ENCODE data around the gene FHL1. TPM values are rescaled to one million over a fixed set of nuclear protein-coding genes. Genes with fewer than 3 reads are reported as not detected.
"Not testable (repeated sequence)": the region's sequence is repeated elsewhere in the genome, so short reads cannot be mapped to it uniquely, and the experiment has no call there.

FHL1 gene
- total RNA-seq: 4.5 and 8.1 TPM in 2 replicates

GRCh38 chrX:136147315-136147901, at the start of gene FHL1:
Gene FHL1 (plus strand): TSS chrX:136147533.
- no peaks in the 10 kb centered on the region for H3K36me3 Mint-ChIP-seq (ENCODE audit: low read depth)
- peak within 1 kb of the TSS; percentile 38 for H3K27ac Mint-ChIP-seq
- intact Hi-C loops (cut with micrococcal nuclease): loop anchor here (1.0 kb wide), 1 partner anchor 16 kb away; no protein-coding TSS in a partner anchor
- H3K27me3 Mint-ChIP-seq (ENCODE audit: low read depth): peaks cover 15% of the 10 kb centered on the region
- no peaks in the 10 kb centered on the region for H3K9me3 Mint-ChIP-seq
- peaks cover 18% of the 10 kb centered on the region for H3K4me1 Mint-ChIP-seq (ENCODE audit: low read depth)
- H3K4me3 Mint-ChIP-seq (ENCODE audit: low read depth): peak within 1 kb of the TSS; percentile 81
- DNase-seq (ENCODE audit: low spot score): peak; percentile 18

- no peak overlapping the region for H3K4me3 Mint-ChIP-seq (ENCODE audit: low read depth)
- no peaks in the 10 kb centered on the region for H3K9me3 Mint-ChIP-seq
- H3K27ac Mint-ChIP-seq: no peak overlapping the region
- intact Hi-C loops (cut with micrococcal nuclease): no loop called here
- no peaks in the 10 kb centered on the region for H3K4me1 Mint-ChIP-seq (ENCODE audit: low read depth)
- no peaks in the 10 kb centered on the region for H3K27me3 Mint-ChIP-seq (ENCODE audit: low read depth)
- H3K36me3 Mint-ChIP-seq (ENCODE audit: low read depth): no peaks in the 10 kb centered on the region
- no peak for DNase-seq (ENCODE audit: low spot score)
Measured at GRCh38 chrX:136097871-136098805, 49.2 kb upstream of the FHL1 start.

GRCh38 chrX:136104936-136105335, 42.4 kb upstream of the FHL1 start:
- H3K27ac Mint-ChIP-seq: no peak overlapping the region
- no peaks in the 10 kb centered on the region for H3K36me3 Mint-ChIP-seq (ENCODE audit: low read depth)
- intact Hi-C loops (cut with micrococcal nuclease): no loop called here
- no peaks in the 10 kb centered on the region for H3K4me1 Mint-ChIP-seq (ENCODE audit: low read depth)
- H3K4me3 Mint-ChIP-seq (ENCODE audit: low read depth): no peak overlapping the region
- no peak for DNase-seq (ENCODE audit: low spot score)
- no peaks in the 10 kb centered on the region for H3K27me3 Mint-ChIP-seq (ENCODE audit: low read depth)
- no peaks in the 10 kb centered on the region for H3K9me3 Mint-ChIP-seq

GRCh38 chrX:136106920-136107528, 40.3 kb upstream of the FHL1 start:
- Mint-ChIP-seq H3K36me3 (ENCODE audit: low read depth) (no peaks in the 10 kb centered on the region), H3K9me3 (no peaks in the 10 kb centered on the region), H3K27ac (no peak overlapping the region), H3K4me1 (ENCODE audit: low read depth) (no peaks in the 10 kb centered on the region), H3K27me3 (ENCODE audit: low read depth) (no peaks in the 10 kb centered on the region), H3K4me3 (ENCODE audit: low read depth) (no peak overlapping the region)
- intact Hi-C loops (cut with micrococcal nuclease): no loop called here
- DNase-seq (ENCODE audit: low spot score): no peak

GRCh38 chrX:136108905-136109304, 38.4 kb upstream of the FHL1 start:
- H3K27ac Mint-ChIP-seq; intact Hi-C loops (cut with micrococcal nuclease): not testable (repeated sequence)

GRCh38 chrX:136112286-136112685, 35.0 kb upstream of the FHL1 start:
- no peak for DNase-seq (ENCODE audit: low spot score)
- no peaks in the 10 kb centered on the region for H3K36me3 Mint-ChIP-seq (ENCODE audit: low read depth)
- no peaks in the 10 kb centered on the region for H3K4me1 Mint-ChIP-seq (ENCODE audit: low read depth)
- no peak overlapping the region for H3K4me3 Mint-ChIP-seq (ENCODE audit: low read depth)
- intact Hi-C loops (cut with micrococcal nuclease): no loop called here
- H3K27me3 Mint-ChIP-seq (ENCODE audit: low read depth): no peaks in the 10 kb centered on the region
- no peaks in the 10 kb centered on the region for H3K9me3 Mint-ChIP-seq
- H3K27ac Mint-ChIP-seq: no peak overlapping the region

More at GRCh38 chrX:136108905-136109304, 38.4 kb upstream of the FHL1 start:
- H3K9me3 Mint-ChIP-seq; H3K36me3 Mint-ChIP-seq (ENCODE audit: low read depth); H3K4me3 Mint-ChIP-seq (ENCODE audit: low read depth); DNase-seq (ENCODE audit: low spot score); H3K4me1 Mint-ChIP-seq (ENCODE audit: low read depth); H3K27me3 Mint-ChIP-seq (ENCODE audit: low read depth): not testable (repeated sequence)

GRCh38 chrX:136112778-136113177, 34.6 kb upstream of the FHL1 start:
- H3K9me3 Mint-ChIP-seq: no peaks in the 10 kb centered on the region
- H3K27me3 Mint-ChIP-seq (ENCODE audit: low read depth): no peaks in the 10 kb centered on the region
- no peak overlapping the region for H3K4me3 Mint-ChIP-seq (ENCODE audit: low read depth)
- no peaks in the 10 kb centered on the region for H3K36me3 Mint-ChIP-seq (ENCODE audit: low read depth)
- H3K4me1 Mint-ChIP-seq (ENCODE audit: low read depth): no peaks in the 10 kb centered on the region
- H3K27ac Mint-ChIP-seq: no peak overlapping the region
- no peak for DNase-seq (ENCODE audit: low spot score)
- intact Hi-C loops (cut with micrococcal nuclease): no loop called here

- Mint-ChIP-seq H3K27me3 (ENCODE audit: low read depth) (no peaks in the 10 kb centered on the region), H3K4me3 (ENCODE audit: low read depth) (no peak overlapping the region), H3K27ac (no peak overlapping the region), H3K4me1 (ENCODE audit: low read depth) (no peaks in the 10 kb centered on the region), H3K9me3 (no peaks in the 10 kb centered on the region), H3K36me3 (ENCODE audit: low read depth) (no peaks in the 10 kb centered on the region)
- DNase-seq (ENCODE audit: low spot score): no peak
- intact Hi-C loops (cut with micrococcal nuclease): no loop called here
Measured at GRCh38 chrX:136115126-136115903, 32.0 kb upstream of the FHL1 start.

- no peaks in the 10 kb centered on the region for H3K36me3 Mint-ChIP-seq (ENCODE audit: low read depth)
- no peaks in the 10 kb centered on the region for H3K27me3 Mint-ChIP-seq (ENCODE audit: low read depth)
- H3K9me3 Mint-ChIP-seq: no peaks in the 10 kb centered on the region
- no peak for DNase-seq (ENCODE audit: low spot score)
- H3K4me3 Mint-ChIP-seq (ENCODE audit: low read depth): no peak overlapping the region
- intact Hi-C loops (cut with micrococcal nuclease): no loop called here
- no peaks in the 10 kb centered on the region for H3K4me1 Mint-ChIP-seq (ENCODE audit: low read depth)
- H3K27ac Mint-ChIP-seq: no peak overlapping the region
Measured at GRCh38 chrX:136115904-136116297, 31.4 kb upstream of the FHL1 start.

GRCh38 chrX:136121788-136122187, 25.5 kb upstream of the FHL1 start:
- intact Hi-C loops (cut with micrococcal nuclease): no loop called here
- no peaks in the 10 kb centered on the region for H3K27me3 Mint-ChIP-seq (ENCODE audit: low read depth)
- no peak for DNase-seq (ENCODE audit: low spot score)
- H3K36me3 Mint-ChIP-seq (ENCODE audit: low read depth): no peaks in the 10 kb centered on the region
- no peaks in the 10 kb centered on the region for H3K4me1 Mint-ChIP-seq (ENCODE audit: low read depth)
- no peaks in the 10 kb centered on the region for H3K9me3 Mint-ChIP-seq
- H3K27ac Mint-ChIP-seq: no peak overlapping the region
- no peak overlapping the region for H3K4me3 Mint-ChIP-seq (ENCODE audit: low read depth)

GRCh38 chrX:136122207-136122606, 25.1 kb upstream of the FHL1 start:
- Mint-ChIP-seq H3K27me3 (ENCODE audit: low read depth) (no peaks in the 10 kb centered on the region), H3K27ac (no peak overlapping the region), H3K4me1 (ENCODE audit: low read depth) (peaks cover 2% of the 10 kb centered on the region), H3K4me3 (ENCODE audit: low read depth) (no peak overlapping the region), H3K9me3 (no peaks in the 10 kb centered on the region), H3K36me3 (ENCODE audit: low read depth) (no peaks in the 10 kb centered on the region)
- intact Hi-C loops (cut with micrococcal nuclease): no loop called here
- no peak for DNase-seq (ENCODE audit: low spot score)

GRCh38 chrX:136125106-136125505, 22.2 kb upstream of the FHL1 start:
- Mint-ChIP-seq H3K4me1 (ENCODE audit: low read depth) (peaks cover 7% of the 10 kb centered on the region), H3K27me3 (ENCODE audit: low read depth) (no peaks in the 10 kb centered on the region), H3K4me3 (ENCODE audit: low read depth) (no peak overlapping the region), H3K27ac (no peak overlapping the region), H3K36me3 (ENCODE audit: low read depth) (no peaks in the 10 kb centered on the region), H3K9me3 (no peaks in the 10 kb centered on the region)
- intact Hi-C loops (cut with micrococcal nuclease): no loop called here
- no peak for DNase-seq (ENCODE audit: low spot score)

All from activated T-helper 2 cell treated with anti-CD3 and anti-CD28 coated beads, Interferon-gamma antibody, Interleukin-2, Interleukin-4, amounts not matched to agents 10 μg/mL and 5 μg/mL and 100 μg/mL, durations not matched to agents 14 hours and 24 hours and 36 hours (primary cell).